ENCODE data around the gene WDR72. TPM values are rescaled to one million over a fixed set of nuclear protein-coding genes. Genes with fewer than 3 reads are reported as not detected.
"Not testable (repeated sequence)": the region's sequence is repeated elsewhere in the genome, so short reads cannot be mapped to it uniquely, and the experiment has no call there.

WDR72 gene
- total RNA-seq: not detected

DNA sequence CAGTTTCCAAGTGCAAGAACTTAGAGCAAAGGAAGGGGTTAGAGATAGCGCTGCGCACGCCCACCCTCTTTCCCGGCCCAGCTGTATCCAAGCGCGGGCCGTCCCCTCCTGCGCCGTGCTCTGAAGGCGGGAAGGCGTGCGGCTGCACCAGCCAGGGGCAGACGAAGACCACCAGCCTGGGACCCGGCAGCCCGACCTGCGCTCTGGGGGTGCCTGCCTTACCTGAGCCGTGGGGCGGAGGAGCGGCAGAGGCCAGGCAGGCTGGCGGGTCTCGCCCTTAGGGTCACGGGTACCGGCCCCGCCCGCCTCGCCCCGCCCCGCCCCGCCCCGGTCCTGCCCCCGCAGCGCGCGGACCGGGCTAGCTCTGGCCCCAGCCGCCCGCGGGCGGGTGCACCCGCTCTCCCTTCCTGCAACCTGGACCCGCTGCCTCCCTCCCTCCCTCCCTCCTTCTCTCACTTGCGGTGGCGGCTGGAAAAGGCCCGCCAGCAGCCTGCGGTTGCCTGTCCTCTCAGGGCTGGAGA lies at the start of gene WDR72:
TSS of gene WDR72 (minus strand) at position 253 of the 521 bp plus-strand sequence. CDS start 26,514 bp downstream, outside the sequence.
- POLR2A ChIA-PET: no interaction called here
- CTCF ChIA-PET: no interaction called here

DNA sequence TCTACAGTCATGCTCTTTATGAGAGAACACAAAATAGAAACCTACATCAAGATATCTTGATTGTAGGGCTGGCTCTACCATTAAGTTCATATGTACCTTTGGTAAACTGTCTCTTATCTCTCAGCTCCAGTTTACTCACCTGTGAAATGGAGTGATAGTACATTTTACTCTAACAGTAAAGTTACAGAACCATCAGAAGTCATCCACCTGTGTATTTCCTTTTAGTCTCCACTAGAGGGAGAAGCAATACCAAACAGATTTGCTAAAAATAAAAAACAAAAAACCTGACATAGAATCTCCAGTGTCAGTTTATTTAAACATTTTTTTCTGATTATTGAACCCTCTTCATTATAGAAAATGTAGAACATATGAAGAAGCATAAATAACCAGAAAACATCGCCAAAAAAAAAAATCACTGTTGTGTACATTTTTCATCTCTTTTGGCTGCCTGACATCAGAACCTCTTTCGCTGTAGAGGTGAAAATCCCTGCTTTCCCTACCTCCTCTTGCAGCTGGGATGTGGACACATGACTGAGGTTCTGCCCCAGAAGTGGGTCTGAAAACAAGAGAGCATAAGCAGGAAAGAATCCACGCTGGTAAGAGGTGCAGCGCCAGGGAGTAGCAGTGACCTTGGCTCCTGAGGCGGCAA lies 48.7 kb upstream of the WDR72 start:
- ChIA-PET CTCF (no interaction called here), POLR2A (no interaction called here)

DNA sequence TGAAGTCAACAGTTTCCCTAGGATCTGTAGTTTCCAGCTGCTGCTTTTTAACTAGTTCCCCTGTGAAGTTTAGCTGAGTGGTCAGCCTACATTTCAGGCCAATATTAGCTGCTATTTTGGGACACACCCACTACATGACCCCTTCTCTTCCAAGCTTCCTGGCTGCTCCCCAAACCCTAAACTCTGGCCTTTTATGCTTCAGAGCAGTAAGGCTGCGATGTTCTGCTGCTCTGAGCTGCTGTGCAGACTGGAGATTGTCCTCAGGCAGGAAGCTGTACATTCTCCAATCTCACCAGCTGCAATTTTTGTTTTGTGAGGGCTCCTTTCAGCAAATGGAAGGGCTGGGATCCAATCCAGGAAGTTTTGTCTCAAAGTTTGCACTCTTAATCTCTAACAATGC lies 48.0 kb upstream of the WDR72 start:
- POLR2A ChIA-PET: no interaction called here
- CTCF ChIA-PET: no interaction called here

DNA sequence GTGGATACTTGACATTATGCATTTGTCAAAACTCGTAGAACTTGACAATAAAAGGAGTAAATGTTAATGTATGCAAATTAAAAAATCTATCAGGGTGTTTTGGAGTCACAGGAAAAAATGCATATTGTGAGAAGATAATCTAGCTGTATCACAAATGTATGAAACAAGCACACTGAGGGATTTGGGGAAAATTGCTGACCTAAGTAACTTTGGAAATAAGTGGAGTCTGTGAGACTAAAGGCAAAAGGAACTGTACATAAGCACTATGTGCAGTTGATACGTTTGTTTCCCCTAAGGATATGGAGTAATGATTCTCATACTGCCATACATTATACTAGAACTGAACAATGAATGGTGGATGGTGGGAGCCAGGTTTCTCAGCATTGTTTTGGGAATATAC lies 43.2 kb upstream of the WDR72 start:
- CTCF ChIA-PET: no interaction called here
- POLR2A ChIA-PET: no interaction called here

DNA sequence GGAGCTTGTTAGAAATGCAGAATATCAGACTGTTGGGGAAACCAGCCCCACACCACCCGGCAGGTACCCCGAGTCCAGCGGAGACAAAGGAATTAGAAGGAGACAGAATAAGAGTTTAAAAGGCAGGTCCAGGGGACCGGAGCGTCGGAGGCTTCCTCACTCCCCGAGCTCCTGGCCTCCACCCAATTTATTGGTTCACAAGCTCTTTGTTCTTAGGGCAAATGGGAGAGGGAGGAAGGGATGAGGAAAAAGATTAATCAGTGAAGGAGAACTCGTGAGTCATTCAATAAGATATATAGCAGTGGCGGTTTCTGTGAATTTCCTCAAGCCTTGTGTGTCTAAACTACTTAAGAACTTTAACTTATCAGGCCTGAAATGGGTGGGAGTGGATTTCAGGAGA lies 32.1 kb upstream of the WDR72 start:
- POLR2A ChIA-PET: no interaction called here
- CTCF ChIA-PET: interaction anchor here (0.6 kb wide), 1 partner anchor 1098 kb away, joined by 3 read pairs; no protein-coding TSS in a partner anchor

DNA sequence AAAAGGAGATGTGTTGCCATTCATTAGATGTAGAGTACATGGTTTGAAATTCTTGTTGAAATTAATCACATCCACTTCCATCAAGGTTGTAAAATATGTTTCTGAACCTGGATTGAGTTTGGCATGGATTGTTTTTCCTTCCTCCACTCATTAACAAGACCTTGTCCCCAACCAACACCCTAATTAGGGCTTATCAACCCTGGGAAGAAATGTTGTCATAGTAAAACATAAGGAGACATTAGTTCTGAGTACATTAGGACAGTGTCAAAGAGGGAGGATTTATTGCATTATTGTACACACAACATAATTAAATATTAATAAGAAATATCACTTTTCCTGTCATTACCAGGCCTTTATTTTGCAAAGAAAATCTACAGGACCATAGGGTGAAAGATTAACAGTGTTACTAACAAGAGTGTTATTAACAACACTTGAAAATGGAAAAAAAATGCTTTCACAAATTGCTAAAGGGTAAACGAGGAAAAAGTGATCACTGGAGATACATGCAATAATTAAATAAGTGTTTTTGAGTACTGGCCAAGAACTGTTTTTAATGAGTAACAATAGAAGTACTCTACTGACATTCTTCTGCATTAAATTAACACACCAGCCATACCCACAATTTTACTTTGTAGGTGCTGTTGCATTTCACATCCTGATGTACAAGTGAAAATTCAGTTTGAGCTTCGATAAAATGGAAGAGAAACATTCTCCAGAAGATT lies 30.4 kb upstream of the WDR72 start:
- ChIA-PET POLR2A (no interaction called here), CTCF (no interaction called here)

DNA sequence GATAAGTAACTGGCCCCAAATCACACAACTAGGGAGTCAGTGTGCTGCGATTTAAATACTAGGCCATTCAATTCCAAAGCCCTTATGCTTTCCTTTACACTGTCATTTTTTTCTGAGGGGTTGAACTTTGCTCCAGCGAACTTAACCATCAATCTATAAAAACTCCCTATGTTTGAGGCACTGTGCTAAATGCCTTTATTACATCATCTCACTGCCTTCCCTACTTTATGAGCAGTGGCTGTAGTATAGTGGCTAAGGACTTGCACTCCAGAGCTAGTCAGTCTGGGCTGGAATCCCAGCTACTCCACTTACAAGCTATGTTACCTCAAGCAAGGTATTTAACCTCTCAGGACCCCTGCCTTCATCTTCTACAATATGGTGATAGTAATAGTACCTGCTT lies 26.9 kb upstream of the WDR72 start:
- ChIA-PET POLR2A (no interaction called here), CTCF (no interaction called here)

DNA sequence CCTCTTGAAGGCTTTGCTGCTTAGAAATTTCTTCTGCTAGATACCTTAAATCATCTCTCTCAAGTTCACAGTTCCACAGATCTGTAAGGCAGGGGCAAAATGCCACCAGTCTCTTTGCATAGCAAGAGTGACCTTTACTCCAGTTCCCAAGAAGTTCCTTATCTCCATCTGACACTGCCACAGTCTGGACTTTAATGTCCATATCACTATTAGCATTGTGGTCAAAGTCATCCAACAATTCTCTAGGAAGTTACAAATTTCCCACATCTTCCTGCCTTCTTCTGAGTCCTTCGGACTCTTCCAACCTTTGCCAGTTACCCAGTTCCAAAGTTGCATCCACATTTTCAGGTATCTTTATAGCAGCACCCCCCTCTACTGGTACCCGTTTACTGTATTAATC lies 25.8 kb upstream of the WDR72 start:
- POLR2A ChIA-PET, CTCF ChIA-PET: not testable (repeated sequence)

DNA sequence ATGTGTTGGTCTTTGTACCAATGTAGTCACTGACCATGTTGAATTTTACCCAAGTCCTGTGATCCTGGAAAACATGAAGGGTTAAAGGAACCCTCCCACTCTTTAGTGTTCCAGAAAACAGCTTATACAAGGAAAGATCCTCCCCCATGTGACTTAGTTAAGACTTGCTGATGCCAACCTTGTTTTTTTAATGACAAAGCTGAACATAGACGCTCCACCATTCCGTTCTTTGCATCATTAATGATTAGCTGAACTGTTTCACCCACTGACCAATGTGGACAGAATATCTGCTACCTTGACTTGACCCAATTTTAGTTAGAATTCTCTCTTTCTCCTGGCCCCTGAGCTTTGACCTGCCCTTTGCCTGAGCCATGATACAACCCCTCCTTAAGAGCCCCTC lies 3.5 kb upstream of the WDR72 start:
- POLR2A ChIA-PET: no interaction called here

DNA sequence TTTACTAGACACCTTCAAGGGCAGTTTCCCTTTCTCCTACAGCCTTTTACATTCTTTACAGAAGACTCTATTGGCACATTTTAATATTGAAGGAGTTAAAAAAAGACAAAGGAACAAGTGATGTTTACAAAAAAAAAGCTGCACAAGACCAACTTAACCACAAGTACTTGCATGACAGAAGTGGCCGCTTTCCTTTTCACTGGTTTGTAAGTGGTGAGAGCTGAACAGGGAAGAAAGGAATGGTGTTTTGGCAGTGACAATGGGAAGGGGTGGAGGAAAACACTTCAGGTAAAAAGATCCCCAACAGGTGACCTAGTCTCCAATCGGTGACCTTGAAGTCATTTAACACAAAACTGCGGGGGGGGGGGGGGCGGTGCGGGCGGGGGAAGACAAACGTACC lies 1.1 kb downstream of the WDR72 start:
- CTCF ChIA-PET: no interaction called here
- POLR2A ChIA-PET: no interaction called here

More for the DNA sequence above, 3.5 kb upstream of the WDR72 start:
- CTCF ChIA-PET: no interaction called here

DNA sequence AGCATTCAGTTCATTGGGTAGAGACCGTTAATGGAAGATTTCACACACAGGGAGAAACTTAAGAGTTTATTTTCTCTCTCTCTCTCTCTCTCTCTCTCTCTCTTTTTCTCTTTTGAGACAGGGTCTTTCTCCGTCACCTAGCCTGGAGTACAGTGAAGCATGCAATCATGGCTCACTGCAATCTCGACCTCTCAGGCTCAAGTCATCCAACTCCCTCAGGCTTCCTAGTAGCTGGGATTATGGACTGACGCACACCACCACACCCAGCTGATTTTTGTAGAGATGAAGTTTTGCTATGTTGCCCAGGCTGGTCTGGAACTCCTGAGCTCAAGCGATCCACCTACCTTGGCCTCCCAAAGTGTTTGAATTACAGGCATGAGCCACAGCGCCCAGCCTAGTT lies 1.6 kb downstream of the WDR72 start:
- POLR2A ChIA-PET: no interaction called here

DNA sequence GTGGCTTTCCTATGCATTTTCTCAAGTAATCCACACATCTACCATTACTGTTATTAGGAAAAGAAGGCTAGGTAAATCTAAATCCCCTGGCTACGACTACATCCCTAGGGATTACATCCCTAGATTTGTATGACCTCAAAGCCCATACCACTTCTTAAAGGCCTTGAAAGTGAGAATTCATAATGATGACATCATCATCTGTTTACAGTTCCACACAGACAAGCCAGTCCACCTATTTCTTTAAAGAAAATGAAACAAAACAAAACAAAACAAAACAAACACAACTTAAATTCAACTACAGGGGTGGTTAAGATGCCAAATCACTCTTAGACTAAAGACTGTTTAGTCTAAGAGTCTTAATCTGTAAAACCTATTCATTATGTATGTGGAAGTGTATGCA lies 5.7 kb downstream of the WDR72 start:
- ChIA-PET CTCF (no interaction called here), POLR2A (no interaction called here)

More for the DNA sequence above, 1.6 kb downstream of the WDR72 start:
- CTCF ChIA-PET: no interaction called here

DNA sequence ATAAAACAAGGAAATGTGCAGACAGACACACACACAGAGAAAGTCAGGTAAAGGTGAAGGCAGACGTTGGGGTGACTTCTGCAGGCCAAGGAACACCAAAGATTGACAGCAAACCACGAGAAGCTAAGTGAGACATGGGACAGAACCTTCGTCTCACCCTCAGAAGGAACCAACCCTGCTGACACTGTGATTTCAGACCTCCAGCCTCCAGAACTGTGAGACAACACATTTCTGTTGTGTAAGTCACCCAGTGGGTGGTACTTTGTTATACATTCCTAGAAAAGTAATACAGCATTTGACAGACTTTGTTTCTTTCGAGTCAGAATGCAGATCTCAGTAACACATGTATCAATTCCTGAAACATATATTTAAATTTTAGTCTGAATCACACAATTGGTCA lies 7.1 kb downstream of the WDR72 start:
- POLR2A ChIA-PET: no interaction called here
- CTCF ChIA-PET: no interaction called here

DNA sequence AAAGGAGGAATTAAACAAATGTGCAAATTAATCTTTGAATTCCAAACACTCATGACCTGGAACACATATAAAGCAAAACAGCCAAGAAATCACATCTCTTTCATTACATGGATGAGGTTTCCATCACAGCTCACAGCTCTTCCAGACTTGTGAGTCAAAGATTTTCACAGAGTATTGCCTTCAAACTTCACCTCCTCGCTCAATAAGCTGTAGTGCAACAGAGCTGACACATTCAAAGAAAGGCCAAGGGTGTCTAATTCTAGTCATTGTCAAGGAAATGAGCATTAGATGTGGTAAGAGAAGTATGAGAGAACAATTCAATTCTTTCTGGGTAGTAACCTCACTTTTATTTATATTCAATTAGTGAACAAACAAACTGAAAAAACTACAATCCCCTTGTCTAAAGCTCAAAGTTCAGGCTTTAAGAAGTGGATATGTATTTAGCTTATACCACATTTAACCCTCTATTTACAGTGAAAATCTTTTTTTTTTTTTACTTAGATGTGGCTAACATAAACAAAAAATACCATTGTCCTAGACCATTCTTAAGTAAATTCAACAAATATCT lies 11.9 kb downstream of the WDR72 start:
- ChIA-PET CTCF (no interaction called here), POLR2A (no interaction called here)

DNA sequence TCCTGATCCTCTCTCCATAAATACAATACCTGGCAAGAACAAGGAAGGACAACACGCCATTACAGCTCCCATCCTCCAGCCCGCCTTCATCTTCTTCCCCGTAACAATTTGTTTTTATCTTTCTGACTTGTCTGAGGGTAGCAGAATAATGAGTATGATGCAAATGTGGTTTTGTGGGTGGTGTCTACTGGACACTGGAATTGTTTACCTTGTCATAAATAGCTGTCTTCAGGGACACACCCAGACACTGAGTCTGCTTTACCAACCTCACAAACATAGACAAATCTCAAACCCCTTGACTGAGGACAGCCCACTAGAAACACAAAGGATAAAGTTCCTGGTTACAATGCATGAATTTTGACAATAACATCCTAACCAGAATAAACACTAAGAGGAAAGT lies 13.4 kb downstream of the WDR72 start:
- ChIA-PET CTCF (no interaction called here), POLR2A (no interaction called here)

DNA sequence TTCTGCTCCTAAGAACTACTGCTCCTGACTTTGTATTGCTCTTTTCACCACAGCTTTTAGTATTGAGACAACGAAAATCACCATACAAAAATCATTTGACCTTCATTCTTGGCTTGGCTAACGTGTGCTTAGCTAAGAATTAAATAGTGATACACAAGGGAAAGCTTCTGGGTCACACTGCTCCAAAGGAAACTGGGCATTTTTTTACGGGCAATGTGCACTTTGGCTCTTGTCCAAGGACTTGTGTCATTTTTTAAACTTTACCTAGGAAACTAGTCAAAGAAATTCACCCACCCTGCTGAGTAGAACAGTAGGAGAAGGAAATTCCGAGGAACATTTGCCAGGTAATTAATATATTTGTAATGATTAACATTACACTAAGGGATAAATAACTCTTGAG lies 19.8 kb downstream of the WDR72 start:
- ChIA-PET CTCF (no interaction called here), POLR2A (no interaction called here)

DNA sequence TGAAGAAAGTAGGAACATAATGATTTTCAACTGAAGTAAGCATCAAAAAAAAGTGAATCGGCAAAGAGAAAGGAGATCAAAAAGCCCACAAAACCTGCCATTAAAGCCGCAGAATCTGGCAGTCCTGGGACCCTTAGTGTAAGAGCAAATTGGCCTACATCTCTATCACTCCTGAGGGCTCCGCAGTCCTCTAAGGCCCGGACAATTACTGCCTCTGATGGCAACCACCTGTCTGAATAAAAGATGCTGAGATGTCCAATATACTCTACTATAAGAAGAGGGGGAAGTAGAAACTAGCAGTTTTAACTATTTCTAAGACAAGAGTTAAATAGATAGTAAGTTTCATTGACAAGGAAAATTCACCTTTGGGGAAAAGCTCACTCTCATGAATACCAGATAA lies 20.3 kb downstream of the WDR72 start:
- ChIA-PET POLR2A (no interaction called here), CTCF (no interaction called here)

DNA sequence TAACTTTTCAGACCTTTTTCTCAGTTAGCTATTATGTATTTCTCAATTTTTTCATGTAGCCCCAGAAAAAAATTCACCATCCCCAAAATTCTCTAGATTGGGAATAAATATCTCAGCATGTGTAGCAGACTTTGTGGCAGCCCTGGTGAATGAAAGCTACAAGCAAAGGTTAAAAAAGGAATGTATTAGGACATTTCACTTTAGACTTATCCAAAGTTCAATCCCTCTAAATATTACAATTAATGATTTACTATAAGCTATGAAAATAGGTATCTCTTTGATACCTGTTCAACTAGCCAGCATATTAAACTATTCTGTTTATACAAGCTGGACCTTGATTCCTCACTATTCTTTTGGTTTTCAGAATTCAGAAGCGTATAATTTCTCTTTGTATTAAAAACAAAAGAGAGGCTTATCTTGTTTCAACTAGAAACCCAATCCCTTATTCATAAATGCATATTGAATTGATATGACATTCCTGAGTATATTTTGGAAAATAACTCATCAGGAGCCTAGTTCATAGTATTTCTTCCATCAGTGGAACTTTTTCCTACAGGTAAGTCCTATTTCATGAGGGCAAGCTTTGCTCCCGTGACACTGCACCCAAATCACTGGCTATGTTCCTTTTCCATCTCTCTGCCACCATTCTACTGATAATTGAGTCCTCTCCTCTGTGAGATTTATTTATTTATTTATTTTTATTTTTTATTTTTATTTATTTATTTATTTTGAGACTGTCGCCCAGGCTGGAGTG lies 38.0 kb downstream of the WDR72 start:
- ChIA-PET CTCF (no interaction called here), POLR2A (no interaction called here)

DNA sequence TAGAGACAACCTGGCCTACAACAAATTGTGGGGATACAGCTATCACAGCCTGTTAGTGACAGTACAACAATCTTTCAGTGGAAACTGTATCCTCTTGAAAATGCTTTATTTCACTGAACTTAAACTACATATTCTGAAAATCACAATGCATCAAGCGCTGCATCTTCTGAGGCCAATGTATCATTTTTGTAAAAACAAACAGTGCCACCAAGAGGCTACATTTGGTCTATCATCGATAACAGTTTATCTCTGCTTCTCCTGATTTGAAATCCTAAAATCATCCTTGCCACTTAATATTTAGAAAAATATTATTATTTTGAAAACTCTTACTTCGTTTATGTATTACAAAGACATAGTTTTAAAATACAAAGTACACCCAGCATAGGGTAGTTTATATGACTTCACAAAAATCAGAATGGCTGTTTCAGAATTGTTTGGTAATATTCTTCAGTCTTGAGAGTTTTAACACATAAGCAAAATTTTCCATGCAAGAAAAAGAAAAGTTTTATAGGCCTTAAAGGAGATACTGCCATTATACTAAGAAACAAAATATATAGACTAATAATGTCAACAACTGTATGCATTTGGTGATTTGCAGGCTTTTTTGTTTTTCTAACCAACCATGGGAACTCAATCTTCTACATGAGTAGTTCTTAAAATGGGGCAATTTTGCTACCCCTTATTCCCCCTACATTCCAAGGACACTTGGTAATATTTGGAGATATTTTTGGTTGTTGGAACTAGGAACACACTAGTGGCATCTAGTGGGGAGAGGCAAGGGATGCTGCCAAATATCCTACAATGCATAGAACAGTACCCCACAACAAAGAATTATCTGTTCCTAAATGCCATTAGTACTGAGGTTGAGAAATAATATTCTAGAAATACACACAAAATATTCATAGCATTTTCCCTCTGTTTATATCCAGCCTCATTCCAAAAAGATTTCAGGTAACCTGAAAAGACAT lies 42.3 kb downstream of the WDR72 start:
- ChIA-PET CTCF (no interaction called here), POLR2A (no interaction called here)

DNA sequence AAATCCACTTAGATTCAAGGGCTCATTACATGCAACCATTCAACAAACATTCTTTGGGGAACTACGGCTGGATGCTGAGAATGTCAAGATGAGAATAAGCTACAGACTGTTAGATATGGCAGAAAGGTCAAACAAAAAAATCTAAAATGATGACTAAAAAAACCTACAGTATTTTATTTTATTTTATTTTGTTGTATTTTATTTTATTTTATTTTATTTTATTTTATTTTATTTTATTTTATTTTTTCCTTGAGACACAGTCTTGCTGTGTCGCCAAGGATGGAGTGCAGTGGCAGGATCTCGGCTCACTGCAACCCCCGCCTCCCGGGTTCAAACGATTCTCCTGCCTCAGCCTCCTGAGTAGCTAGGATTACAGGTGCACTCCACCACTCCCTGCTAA lies 46.2 kb downstream of the WDR72 start:
- CTCF ChIA-PET: no interaction called here
- POLR2A ChIA-PET: interaction anchor here (0.6 kb wide), 1 partner anchor 1130 kb away, joined by 10 read pairs; no protein-coding TSS in a partner anchor
